HG02759 (cell line): ENCODE results near the gene ZNF790.
A peak's percentile ranks its signal among the peaks of the same experiment; 100 is the strongest.
"Not testable (repeated sequence)": the region's sequence is repeated elsewhere in the genome, so short reads cannot be mapped to it uniquely, and the experiment has no call there.

Experiments
- ATAC-seq: cut with Tn5 transposase; IDR thresholded peaks from one replicate; pipeline ENCODE4 v1.9.1; 2021; ENCODE audit warnings: mild to moderate bottlenecking, moderate library complexity; ENCODE audit not compliant: unreplicated experiment

The ZNF790 gene

GRCh38 chr19:36837906-36838783 is at the start of gene ZNF790:
Gene ZNF790, minus strand, starts transcription at chr19:36838387. Its CDS starts 12,768 bp downstream, at chr19:36825619.
- ATAC-seq: peak; percentile 95

GRCh38 chr19:36876993-36877938 is 39.1 kb upstream of the ZNF790 start:
- no peak for ATAC-seq

- no peak for ATAC-seq
Measured at GRCh38 chr19:36851898-36852297, 13.7 kb upstream of the ZNF790 start.

- peak; percentile 84 for ATAC-seq
Measured at GRCh38 chr19:36850559-36851442, 12.6 kb upstream of the ZNF790 start, which contains the start of gene ZNF345. Gene ZNF345, plus strand, starts transcription at chr19:36850876. Its CDS starts 25,955 bp downstream, at chr19:36876831.

GRCh38 chr19:36849701-36850558 is 11.7 kb upstream of the ZNF790 start:
- ATAC-seq: peak; percentile 89

- ATAC-seq: no peak
Measured at GRCh38 chr19:36847968-36848367, 9.8 kb upstream of the ZNF790 start.

- no peak for ATAC-seq
Measured at GRCh38 chr19:36838784-36839324, 667 bp upstream of the ZNF790 start.

GRCh38 chr19:36837176-36837905 is 846 bp downstream of the ZNF790 start:
- ATAC-seq: no peak

- no peak for ATAC-seq
Measured at GRCh38 chr19:36833430-36833829, 4.8 kb downstream of the ZNF790 start.

- ATAC-seq: no peak
Measured at GRCh38 chr19:36821758-36822157, 16.4 kb downstream of the ZNF790 start.

- no peak for ATAC-seq
Measured at GRCh38 chr19:36819130-36819630, 19.0 kb downstream of the ZNF790 start.

- no peak for ATAC-seq
Measured at GRCh38 chr19:36807029-36807428, 31.2 kb downstream of the ZNF790 start.

GRCh38 chr19:36805364-36805763 is 32.8 kb downstream of the ZNF790 start:
- no peak for ATAC-seq

- ATAC-seq: no peak
Measured at GRCh38 chr19:36797786-36798108, 40.4 kb downstream of the ZNF790 start.

- ATAC-seq: no peak
Measured at GRCh38 chr19:36796714-36796992, 41.5 kb downstream of the ZNF790 start.

- ATAC-seq: not testable (repeated sequence)
Measured at GRCh38 chr19:36791420-36792141, 46.6 kb downstream of the ZNF790 start.

GRCh38 chr19:36775768-36776167 is 62.4 kb downstream of the ZNF790 start:
- ATAC-seq: no peak

- no peak for ATAC-seq
Measured at GRCh38 chr19:36773223-36773579, 65.0 kb downstream of the ZNF790 start.
